Choroid plexus epithelial cell (primary cell): ENCODE results near the gene S100A14.
"Not testable (repeated sequence)": the region's sequence is repeated elsewhere in the genome, so short reads cannot be mapped to it uniquely, and the experiment has no call there.

ENCODE experiments used
- DNase-seq: peaks from one replicate; pipeline ENCODE4 v3.0.0-alpha.2; 2010; ENCODE audit warnings: low read depth
- H3K4me3 ChIP-seq: 2 replicates; pipeline ENCODE4 v1.5.1; 2011; ENCODE audit warnings: low read depth, mild to moderate bottlenecking, control low read depth, low read length, moderate library complexity
- TF ChIP-seq, protein P1 (sequence below): conservative IDR thresholded peaks from 2 replicates; pipeline ENCODE4 v1.5.1; 2011; ENCODE audit warnings: low read depth, mild to moderate bottlenecking, control low read depth, inconsistent platforms, low read length, moderate library complexity

S100A14 gene

DNA sequence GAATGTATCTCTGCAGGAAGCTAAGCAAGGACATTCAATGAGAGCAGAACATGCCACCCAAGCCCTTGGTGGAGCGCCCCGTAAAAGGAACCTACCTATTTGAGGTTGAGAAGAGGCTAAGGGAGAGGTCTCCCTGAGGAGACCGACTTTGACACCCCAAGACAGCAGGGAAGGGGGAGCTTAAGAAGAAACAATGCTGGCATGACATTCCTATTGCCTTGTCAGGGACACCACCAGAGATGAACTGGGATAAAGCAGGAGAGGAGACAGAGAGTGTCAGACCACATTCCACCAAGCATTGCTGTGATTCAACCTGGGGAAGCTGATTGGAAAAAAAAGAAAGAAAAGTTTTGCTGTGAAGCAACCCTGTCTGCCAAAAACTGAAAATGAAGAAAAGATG is 37.2 kb downstream of the S100A14 start:
- no peak for DNase-seq
- TF ChIP-seq, protein P1, sequence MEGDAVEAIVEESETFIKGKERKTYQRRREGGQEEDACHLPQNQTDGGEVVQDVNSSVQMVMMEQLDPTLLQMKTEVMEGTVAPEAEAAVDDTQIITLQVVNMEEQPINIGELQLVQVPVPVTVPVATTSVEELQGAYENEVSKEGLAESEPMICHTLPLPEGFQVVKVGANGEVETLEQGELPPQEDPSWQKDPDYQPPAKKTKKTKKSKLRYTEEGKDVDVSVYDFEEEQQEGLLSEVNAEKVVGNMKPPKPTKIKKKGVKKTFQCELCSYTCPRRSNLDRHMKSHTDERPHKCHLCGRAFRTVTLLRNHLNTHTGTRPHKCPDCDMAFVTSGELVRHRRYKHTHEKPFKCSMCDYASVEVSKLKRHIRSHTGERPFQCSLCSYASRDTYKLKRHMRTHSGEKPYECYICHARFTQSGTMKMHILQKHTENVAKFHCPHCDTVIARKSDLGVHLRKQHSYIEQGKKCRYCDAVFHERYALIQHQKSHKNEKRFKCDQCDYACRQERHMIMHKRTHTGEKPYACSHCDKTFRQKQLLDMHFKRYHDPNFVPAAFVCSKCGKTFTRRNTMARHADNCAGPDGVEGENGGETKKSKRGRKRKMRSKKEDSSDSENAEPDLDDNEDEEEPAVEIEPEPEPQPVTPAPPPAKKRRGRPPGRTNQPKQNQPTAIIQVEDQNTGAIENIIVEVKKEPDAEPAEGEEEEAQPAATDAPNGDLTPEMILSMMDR = no peak
- no peak overlapping the region for H3K4me3 ChIP-seq

DNA sequence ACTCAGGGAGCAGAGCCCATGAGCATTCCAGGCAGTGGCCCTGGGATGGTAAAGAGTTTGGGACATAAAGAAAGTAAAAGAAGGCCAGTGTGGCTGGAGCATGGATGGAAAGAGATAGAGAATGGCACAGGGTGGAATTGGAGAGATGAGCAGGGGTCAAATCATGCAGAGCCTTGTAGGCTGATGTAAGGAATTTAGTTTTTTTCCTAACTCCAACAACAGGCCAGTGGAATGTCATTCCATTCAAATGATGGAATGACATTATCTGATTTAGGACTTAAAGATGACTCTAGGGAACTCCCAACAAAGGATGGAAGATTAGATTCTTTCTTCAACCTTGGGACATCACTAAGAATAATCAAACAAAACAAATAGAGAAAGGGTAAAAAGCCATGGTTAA is 37.6 kb downstream of the S100A14 start:
- DNase-seq = no peak
- TF ChIP-seq, protein P1 = no peak
- no peak overlapping the region for H3K4me3 ChIP-seq

DNA sequence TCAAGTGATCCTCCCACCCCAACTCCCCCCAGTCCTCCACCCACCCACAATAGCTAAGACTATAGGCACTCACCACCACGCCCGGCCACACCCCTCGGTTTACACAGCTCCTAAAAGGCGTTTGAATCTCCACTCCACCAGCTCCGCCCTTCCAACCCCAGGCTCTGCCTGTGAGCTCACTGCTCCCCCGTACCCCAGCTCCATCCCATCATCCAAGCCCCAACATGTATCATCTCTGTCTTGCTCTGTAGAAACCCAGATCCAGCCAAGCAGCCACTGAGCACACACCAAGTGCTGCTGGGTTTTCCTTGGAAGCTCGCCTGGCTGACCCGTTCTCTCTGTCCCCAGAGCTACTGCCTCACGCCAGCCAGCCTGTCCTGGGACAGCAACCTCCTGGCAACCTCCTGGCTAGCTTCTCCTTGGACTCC is 38.5 kb downstream of the S100A14 start:
- DNase-seq = no peak
- TF ChIP-seq, protein P1 = no peak
- no peak overlapping the region for H3K4me3 ChIP-seq

DNA sequence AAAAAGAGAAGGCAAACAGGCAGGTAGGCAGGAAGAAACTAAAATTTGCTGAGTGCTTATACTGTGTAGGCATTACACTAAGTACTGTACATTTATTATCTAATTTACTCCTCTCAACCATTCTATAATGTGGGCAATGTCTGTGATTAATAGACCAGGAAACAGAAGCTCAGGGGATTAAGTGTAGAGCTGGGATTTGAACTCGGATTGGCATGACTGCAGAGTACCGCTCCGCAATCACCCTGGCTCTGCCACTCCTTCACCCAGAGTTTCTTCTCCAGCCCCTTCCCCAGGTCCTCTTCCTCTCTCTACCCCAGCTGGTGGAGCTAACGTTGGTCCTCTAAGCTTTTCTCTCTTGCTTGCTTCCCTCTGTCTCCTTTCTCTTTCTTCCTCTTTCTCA is 39.0 kb downstream of the S100A14 start:
- TF ChIP-seq, protein P1 = no peak
- H3K4me3 ChIP-seq = no peak overlapping the region
- DNase-seq = no peak

DNA sequence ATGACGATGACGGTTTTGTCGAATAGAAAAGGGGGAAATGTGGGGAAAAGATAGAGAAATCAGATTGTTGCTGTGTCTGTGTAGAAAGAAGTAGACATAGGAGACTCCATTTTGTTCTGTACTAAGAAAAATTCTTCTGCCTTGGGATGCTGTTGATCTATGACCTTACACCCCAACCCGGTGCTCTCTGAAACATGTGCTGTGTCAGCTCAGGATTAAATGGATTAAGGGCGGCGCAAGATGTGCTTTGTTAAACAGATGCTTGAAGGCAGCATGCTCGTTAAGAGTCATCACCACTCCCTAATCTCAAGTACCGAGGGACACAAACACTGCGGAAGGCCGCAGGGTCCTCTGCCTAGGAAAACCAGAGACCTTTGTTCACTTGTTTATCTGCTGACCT is 40.6 kb downstream of the S100A14 start:
- H3K4me3 ChIP-seq, DNase-seq: not testable (repeated sequence)

DNA sequence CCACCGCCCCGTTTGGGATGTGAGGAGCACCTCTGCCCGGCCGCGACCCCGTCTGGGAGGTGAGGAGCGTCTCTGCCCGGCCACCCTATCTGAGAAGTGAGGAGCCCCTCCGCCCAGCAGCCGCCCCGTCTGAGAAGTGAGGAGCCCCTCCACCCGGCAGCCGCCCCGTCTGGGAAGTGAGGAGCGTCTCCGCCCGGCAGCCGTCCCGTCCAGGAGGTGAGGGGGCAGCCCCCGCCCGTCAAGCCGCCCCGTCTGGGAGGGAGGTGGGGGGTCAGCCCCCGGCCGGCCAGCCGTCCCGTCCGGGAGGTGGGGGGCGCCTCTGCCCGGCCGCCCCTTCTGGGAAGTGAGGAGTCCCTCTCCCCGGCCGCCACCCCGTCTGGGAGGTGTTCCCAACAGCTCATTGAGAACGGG is 41.0 kb downstream of the S100A14 start:
- H3K4me3 ChIP-seq, DNase-seq: not testable (repeated sequence)

DNA sequence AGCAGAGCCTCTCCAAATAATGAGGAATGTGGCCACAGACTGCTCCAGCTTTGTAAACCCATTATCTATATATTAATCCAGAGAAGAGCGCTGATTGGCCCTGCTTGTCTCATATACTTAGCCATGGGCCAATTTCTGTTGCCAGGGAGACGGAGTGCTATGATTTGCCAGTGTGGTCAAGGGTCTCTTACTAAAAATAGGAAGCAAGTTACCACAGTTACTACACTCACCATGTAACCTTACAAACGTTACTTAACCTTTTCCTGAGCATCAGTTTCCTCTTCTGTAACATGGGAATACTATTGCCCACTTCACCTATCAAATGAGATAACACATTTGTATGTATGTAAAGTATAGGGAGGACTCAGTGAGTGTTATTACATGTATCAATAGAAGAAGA is 42.8 kb downstream of the S100A14 start:
- DNase-seq = peak; percentile 53
- TF ChIP-seq, protein P1 = no peak
- no peak overlapping the region for H3K4me3 ChIP-seq

DNA sequence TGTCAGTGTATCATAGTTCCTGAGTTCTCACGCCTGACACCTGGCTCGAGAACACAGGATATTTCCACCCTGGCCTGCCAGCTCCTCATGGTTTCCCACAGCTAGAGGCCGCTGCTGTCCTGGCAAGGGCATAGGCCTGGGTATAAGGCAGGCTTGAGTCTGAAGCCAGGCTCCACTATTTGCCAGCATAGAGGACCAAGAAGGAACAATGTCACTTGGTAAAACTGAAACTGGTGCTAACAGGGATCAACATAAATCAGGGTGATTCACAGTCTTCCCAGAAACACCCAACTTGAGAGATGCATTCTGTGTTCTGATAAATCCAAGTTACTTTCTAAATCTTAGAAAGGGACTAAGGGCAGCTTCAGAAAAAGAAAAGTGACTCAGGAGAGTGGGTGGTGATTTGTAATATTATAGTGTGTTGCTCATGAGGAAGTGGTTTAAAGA is 43.5 kb downstream of the S100A14 start:
- TF ChIP-seq, protein P1 = peak; percentile 96
- DNase-seq = peak; percentile 85
- no peak overlapping the region for H3K4me3 ChIP-seq
